CD4-positive, alpha-beta memory T cell (primary cell): Measurements from ENCODE around the gene GNL2. TPM values are rescaled to one million over a fixed set of nuclear protein-coding genes. Genes with fewer than 3 reads are reported as not detected.
A peak's percentile ranks its signal among the peaks of the same experiment; 100 is the strongest.
"Not testable (repeated sequence)": the region's sequence is repeated elsewhere in the genome, so short reads cannot be mapped to it uniquely, and the experiment has no call there.

Source experiments
- CTCF ChIA-PET: fragments of 350-600 bp; sonication (Branson Sonifier 250); formaldehyde crosslinking; loops from one replicate; lab custom pipeline; 2021; ENCODE audit warnings: inconsistent platforms; ENCODE audit not compliant: partially characterized antibody; lab: Charles Lee
- POLR2A ChIA-PET: fragments of 350-600 bp; sonication (Branson Sonifier 250); formaldehyde crosslinking; loops from one replicate; lab custom pipeline; 2021; ENCODE audit not compliant: partially characterized antibody; lab: Charles Lee
- DNase-seq, 5 donors: peaks; one replicate each; pipeline versions ENCODE4 v3.0.0 to v3.0.0-alpha.2; 2020 to 2022; ENCODE audit warnings: mixed read lengths in 1 of 5
- H3K27ac ChIP-seq: one replicate; pipeline ENCODE4 v1.7.0; 2013; ENCODE audit warnings: low read depth, low read length
- H3K27me3 ChIP-seq: 2 replicates; pipeline ENCODE4 v1.7.0; 2013; ENCODE audit warnings: mild to moderate bottlenecking, low read length, moderate library complexity; ENCODE audit not compliant: insufficient read depth
- H3K36me3 ChIP-seq: 2 replicates; pipeline ENCODE4 v1.7.0; 2013; ENCODE audit warnings: mild to moderate bottlenecking, low read length, moderate library complexity; ENCODE audit not compliant: insufficient read depth
- H3K4me1 ChIP-seq: 2 replicates; pipeline ENCODE4 v1.7.0; 2013; ENCODE audit warnings: mild to moderate bottlenecking, low read length, moderate library complexity; ENCODE audit not compliant: insufficient read depth
- H3K4me3 ChIP-seq, 2 donors: one replicate each; pipeline ENCODE4 v1.7.0; 2013; ENCODE audit warnings: low read length in 2 of 2, mild to moderate bottlenecking in 1 of 2
- H3K9me3 ChIP-seq, 2 donors: one replicate each; pipeline ENCODE4 v1.7.0; 2013; ENCODE audit warnings: low read length in 2 of 2, control low read depth in 1 of 2; ENCODE audit not compliant: control insufficient read depth in 1 of 2
- H3K27ac Mint-ChIP-seq, 7 donors: one replicate each; pipeline ENCODE4 v1.8.0; 2020 to 2021; ENCODE audit warnings: mixed read lengths in 7 of 7, mild to moderate bottlenecking in 6 of 7, inconsistent platforms in 3 of 7, moderate library complexity in 3 of 7
- H3K27me3 Mint-ChIP-seq, 2 donors: one replicate each; pipeline ENCODE4 v1.8.0; 2020 to 2021; ENCODE audit warnings: mixed read lengths in 2 of 2
- H3K36me3 Mint-ChIP-seq, 2 donors: one replicate each; pipeline ENCODE4 v1.8.0; 2020 to 2021; ENCODE audit warnings: mixed read lengths in 2 of 2, inconsistent platforms in 1 of 2, mild to moderate bottlenecking in 1 of 2
- H3K4me1 Mint-ChIP-seq, 4 donors: one replicate each; pipeline ENCODE4 v1.8.0; 2020 to 2021; ENCODE audit warnings: mixed read lengths in 4 of 4, mild to moderate bottlenecking in 1 of 4
- H3K4me3 Mint-ChIP-seq, 8 donors: one replicate each; pipeline ENCODE4 v1.8.0; 2020 to 2021; ENCODE audit warnings: mixed read lengths in 8 of 8, mild to moderate bottlenecking in 7 of 8, moderate library complexity in 6 of 8, inconsistent platforms in 3 of 8
- H3K9me3 Mint-ChIP-seq, 8 donors: one replicate each; pipeline ENCODE4 v1.8.0; 2020 to 2021; ENCODE audit warnings: mixed read lengths in 8 of 8, mild to moderate bottlenecking in 5 of 8, inconsistent platforms in 3 of 8, moderate library complexity in 1 of 8
- intact Hi-C: fragments of 100-400 bp; cut with micrococcal nuclease; formaldehyde crosslinking; loops from one replicate; pipeline ENCODE4 v1.15.1; 2023
- polyA plus RNA-seq, 2 donors: library from polyadenylated mRNA; unstranded; fragments of 300-500 nt; fragmentation: Illumina TruSeq; gene quantifications; one replicate each; pipeline ENCODE4 v1.2.3, GENCODE V29; 2021
- total RNA-seq, 2 experiments: library from RNA; stranded (reverse); gene quantifications; one replicate each; pipeline ENCODE4 v1.2.3, GENCODE V29; 2021

Gene GNL2
- total and polyA plus RNA-seq, 4 experiments from 2014 or later = 33.6 to 56.3 (median 35.5) TPM

- intact Hi-C loops, DNase-seq, H3K36me3 ChIP-seq, H3K4me3 Mint-ChIP-seq, H3K9me3 Mint-ChIP-seq, H3K27ac ChIP-seq, H3K4me1 Mint-ChIP-seq, H3K27me3 ChIP-seq, H3K4me1 ChIP-seq, POLR2A ChIA-PET, H3K27ac Mint-ChIP-seq, H3K9me3 ChIP-seq, H3K4me3 ChIP-seq, CTCF ChIA-PET, H3K27me3 Mint-ChIP-seq: not testable (repeated sequence)
- peaks cover 4 to 11% of the 10 kb centered on the region in 2 donors for H3K36me3 Mint-ChIP-seq
Measured at GRCh38 chr1:37559957-37560379, 35.8 kb downstream of the GNL2 start.

DNA sequence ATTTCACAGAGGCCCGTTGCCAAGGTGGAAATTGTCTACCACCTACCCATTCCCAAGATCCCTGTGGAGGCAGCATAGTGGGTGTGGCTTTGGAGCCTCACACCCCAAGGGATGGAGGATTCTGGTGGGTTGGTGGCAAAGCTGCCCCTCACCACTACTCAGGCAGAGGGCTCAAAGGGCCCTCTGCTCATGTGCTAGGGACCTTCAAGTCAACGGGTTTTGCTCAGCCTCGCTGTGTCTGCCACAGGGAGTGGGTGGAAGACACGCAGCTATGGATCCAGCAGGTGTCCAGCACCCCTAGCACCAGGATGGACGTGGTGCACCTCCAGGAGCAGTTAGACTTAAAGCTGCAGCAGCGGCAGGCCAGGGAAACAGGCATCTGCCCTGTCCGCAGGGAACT, 36.7 kb downstream of the GNL2 start:
- no peak overlapping the region for H3K4me3 ChIP-seq
- no peak overlapping the region for H3K4me3 Mint-ChIP-seq

DNA sequence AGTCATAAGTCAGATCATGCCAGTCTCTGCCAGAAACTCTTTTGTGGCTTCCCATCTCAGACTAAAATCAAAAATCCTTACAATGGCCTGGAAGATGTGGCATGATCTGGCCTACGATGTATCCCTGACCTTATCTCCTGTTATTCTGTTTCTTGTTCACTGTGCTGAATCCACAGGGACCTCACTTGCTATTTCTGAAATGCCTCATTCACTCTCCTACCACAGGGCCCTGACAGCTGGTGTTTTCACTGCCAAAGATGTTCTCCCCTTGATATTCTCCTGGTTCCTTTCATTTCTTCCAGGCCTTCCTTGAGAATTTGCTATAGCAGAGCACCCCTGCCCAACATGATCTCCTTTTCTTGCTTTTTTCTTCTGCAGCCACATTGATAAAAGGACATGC, 37.3 kb downstream of the GNL2 start:
- H3K4me1 Mint-ChIP-seq = peaks cover 3 to 13% (median 8%) of the 10 kb centered on the region in 4 donors
- H3K27ac Mint-ChIP-seq = peak overlapping the region in 2 of 7 donors; percentile 5 to 24
- ChIA-PET POLR2A (interaction anchor here (1.4 kb wide), 1 partner anchor 134 kb away, joined by 3 read pairs; the partner anchor contains the start of gene CDCA8), CTCF (no interaction called here)
- no peak overlapping the region for H3K4me3 Mint-ChIP-seq
- H3K27me3 Mint-ChIP-seq = no peaks in the 10 kb centered on the region
- Histone ChIP-seq H3K4me1 (peaks cover 5% of the 10 kb centered on the region), H3K36me3 (no peaks in the 10 kb centered on the region), H3K4me3 (no peak overlapping the region), H3K27ac (no peak overlapping the region), H3K27me3 (no peaks in the 10 kb centered on the region), H3K9me3 (no peaks in the 10 kb centered on the region)
- H3K36me3 Mint-ChIP-seq = peaks cover 3 to 7% of the 10 kb centered on the region in 2 donors
- intact Hi-C loops = no loop called here
- no peak for DNase-seq
- no peaks in the 10 kb centered on the region for H3K9me3 Mint-ChIP-seq

More for the DNA sequence above, 36.7 kb downstream of the GNL2 start:
- Mint-ChIP-seq H3K27me3 (no peaks in the 10 kb centered on the region), H3K27ac (no peak overlapping the region), H3K36me3 (peaks cover 2 to 6% of the 10 kb centered on the region in 2 donors), H3K4me1 (peaks cover 2 to 7% (median 3%) of the 10 kb centered on the region in 4 donors), H3K9me3 (no peaks in the 10 kb centered on the region)
- DNase-seq = no peak
- no peaks in the 10 kb centered on the region for H3K36me3 ChIP-seq
- ChIA-PET CTCF (no interaction called here), POLR2A (no interaction called here)
- no peaks in the 10 kb centered on the region for H3K27me3 ChIP-seq
- intact Hi-C loops = no loop called here
- no peaks in the 10 kb centered on the region for H3K9me3 ChIP-seq
- no peak overlapping the region for H3K27ac ChIP-seq
- H3K4me1 ChIP-seq = no peaks in the 10 kb centered on the region

DNA sequence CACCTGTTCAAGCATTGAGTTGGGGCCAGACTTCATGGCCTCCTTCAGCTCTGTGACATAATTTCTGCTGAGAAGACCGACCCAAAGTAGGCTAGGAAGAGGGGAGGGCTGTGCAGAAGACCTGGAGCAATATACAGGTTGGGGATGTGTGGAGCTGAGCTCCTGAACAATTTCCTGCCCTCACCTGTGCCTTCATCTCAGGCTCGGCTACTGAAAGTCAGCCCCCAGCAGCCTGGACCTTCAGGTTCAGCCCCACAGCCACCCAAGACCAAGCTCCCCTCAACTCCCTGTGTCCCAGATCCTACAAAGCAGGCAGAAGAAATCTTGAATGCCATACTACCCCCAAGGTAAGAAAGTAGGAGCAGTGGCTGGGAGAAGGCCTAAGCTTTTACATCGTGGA, 38.3 kb downstream of the GNL2 start:
- no peak overlapping the region for H3K4me3 Mint-ChIP-seq
- H3K9me3 Mint-ChIP-seq = no peaks in the 10 kb centered on the region
- no peaks in the 10 kb centered on the region for H3K36me3 ChIP-seq
- DNase-seq = no peak
- no peaks in the 10 kb centered on the region for H3K9me3 ChIP-seq
- H3K27me3 ChIP-seq = no peaks in the 10 kb centered on the region
- peaks cover 15% of the 10 kb centered on the region for H3K4me1 ChIP-seq
- peaks cover 3 to 12% of the 10 kb centered on the region in 2 donors for H3K36me3 Mint-ChIP-seq
- intact Hi-C loops = no loop called here
- ChIA-PET CTCF (interaction anchor here (0.6 kb wide), 1 partner anchor 408 kb away, joined by 3 read pairs; no protein-coding TSS in a partner anchor), POLR2A (interaction anchor here (1.4 kb wide), 1 partner anchor 135 kb away, joined by 3 read pairs; the partner anchor contains the start of gene CDCA8)
- H3K27ac ChIP-seq = no peak overlapping the region
- peak overlapping the region in 1 of 7 donors; percentile 39 for H3K27ac Mint-ChIP-seq
- H3K27me3 Mint-ChIP-seq = no peaks in the 10 kb centered on the region
- peaks cover 12 to 23% (median 18%) of the 10 kb centered on the region in 4 donors for H3K4me1 Mint-ChIP-seq
- H3K4me3 ChIP-seq = no peak overlapping the region

DNA sequence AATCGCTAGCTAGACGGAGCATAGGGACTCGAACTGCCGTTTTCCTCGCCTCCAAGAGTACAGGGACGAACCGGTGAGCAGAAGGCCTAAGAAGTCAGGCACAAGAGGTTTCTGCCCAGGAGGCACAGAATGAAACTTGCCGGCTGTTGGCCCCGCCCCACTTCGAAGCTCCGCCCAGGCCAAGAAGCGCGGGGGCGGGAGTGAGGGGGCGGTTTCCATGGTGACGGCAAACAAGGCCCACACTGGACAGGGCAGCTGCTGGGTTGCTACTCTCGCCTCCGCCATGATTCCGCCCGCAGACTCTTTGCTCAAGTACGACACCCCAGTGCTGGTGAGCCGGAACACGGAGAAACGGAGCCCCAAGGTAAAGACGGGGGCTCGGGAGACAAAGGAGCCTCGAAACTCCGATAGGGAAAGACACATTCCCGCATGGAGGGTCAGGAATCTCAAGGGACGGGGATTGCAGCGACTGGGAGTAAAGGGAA, 39.0 kb downstream of the GNL2 start, which contains the start of gene DNALI1:
DNALI1 (plus strand) TSS at position 229 of the 485 bp plus-strand sequence; CDS start at position 284, 55 bp downstream.
- Mint-ChIP-seq H3K27ac (peak within 1 kb of the TSS in 3 of 7 donors; percentile 36 to 53 (median 39)), H3K4me3 (peak within 1 kb of the TSS in 1 of 8 donors; percentile 17), H3K9me3 (no peaks in the 10 kb centered on the region), H3K36me3 (peaks cover 8 to 15% of the 10 kb centered on the region in 2 donors), H3K27me3 (no peaks in the 10 kb centered on the region), H3K4me1 (peaks cover 18 to 29% (median 24%) of the 10 kb centered on the region in 4 donors)
- ChIA-PET POLR2A (no interaction called here), CTCF (no interaction called here)
- peak in 1 of 5 donors; percentile 4 for DNase-seq
- Histone ChIP-seq H3K4me1 (peaks cover 21% of the 10 kb centered on the region), H3K27me3 (no peaks in the 10 kb centered on the region), H3K36me3 (no peaks in the 10 kb centered on the region), H3K4me3 (no peak within 1 kb of the TSS), H3K27ac (no peak within 1 kb of the TSS), H3K9me3 (no peaks in the 10 kb centered on the region)
- intact Hi-C loops = no loop called here

- Mint-ChIP-seq H3K27ac (peak within 1 kb of the TSS; percentile 81 to 100 (median 98)), H3K27me3 (no peaks in the 10 kb centered on the region), H3K4me3 (peak within 1 kb of the TSS; percentile 95 to 100 (median 98)), H3K9me3 (no peaks in the 10 kb centered on the region), H3K36me3 (peaks cover 18 to 35% of the 10 kb centered on the region in 2 donors), H3K4me1 (peaks cover 26 to 49% (median 36%) of the 10 kb centered on the region in 4 donors)
- peak within 1 kb of the TSS; percentile 96 to 99 for H3K4me3 ChIP-seq
- peak within 1 kb of the TSS; percentile 96 for H3K27ac ChIP-seq
- CTCF ChIA-PET = interaction anchor here (0.6 to 2.0 kb wide), 5 partner anchors 11 to 137 kb away, joined by 3 to 13 read pairs (median 4); partner anchors contain the start of gene MEAF6
- peak; percentile 90 to 96 (median 92) for DNase-seq
- peaks cover 30% of the 10 kb centered on the region for H3K4me1 ChIP-seq
- POLR2A ChIA-PET = interaction anchor here (0.6 to 1.8 kb wide), 9 partner anchors 29 to 136 kb away, joined by 3 to 15 read pairs (median 4); partner anchors contain the start of genes GNL2 and MEAF6
- no peaks in the 10 kb centered on the region for H3K9me3 ChIP-seq
- H3K27me3 ChIP-seq = no peaks in the 10 kb centered on the region
- H3K36me3 ChIP-seq = peaks cover 10% of the 10 kb centered on the region
- intact Hi-C loops = loop anchor here (1.0 to 2.0 kb wide), 6 partner anchors 40 to 305 kb away; partner anchors contain the start of genes CDCA8, MEAF6 and MTF1
Measured at GRCh38 chr1:37553927-37554808, 41.6 kb downstream of the GNL2 start, which contains the start of gene SNIP1. Gene SNIP1, minus strand, starts transcription at chr1:37554293. Its CDS starts 64 bp downstream, at chr1:37554229.
